GM23338 (cell line): ENCODE results near the gene UBE2D3. TPM values are rescaled to one million over a fixed set of nuclear protein-coding genes. Genes with fewer than 3 reads are reported as not detected.

Source experiments
- ETS1 ChIP-seq: IDR thresholded peaks from 2 replicates; pipeline ENCODE4 v1.6.1; 2016; ENCODE audit warnings: antibody characterized with exemption
- EZH2phosphoT487 ChIP-seq: fragments of 200-600 bp; sonication (generic); IDR thresholded peaks from one replicate; pipeline ENCODE4 v1.8.1; 2018; ENCODE audit warnings: antibody characterized with exemption; ENCODE audit not compliant: unreplicated experiment
- JUNB ChIP-seq: IDR thresholded peaks from one replicate; pipeline ENCODE4 v1.6.1; 2016; ENCODE audit warnings: antibody characterized with exemption; ENCODE audit not compliant: unreplicated experiment
- NANOG ChIP-seq: IDR thresholded peaks from 2 replicates; pipeline ENCODE4 v1.6.1; 2016; ENCODE audit warnings: antibody characterized with exemption, borderline replicate concordance
- REST ChIP-seq: IDR thresholded peaks from one replicate; pipeline ENCODE4 v1.6.1; 2018; ENCODE audit warnings: antibody characterized with exemption; ENCODE audit not compliant: unreplicated experiment
- STAT1 ChIP-seq: IDR thresholded peaks from one replicate; pipeline ENCODE4 v1.6.1; 2016; ENCODE audit warnings: antibody characterized with exemption; ENCODE audit not compliant: unreplicated experiment
- ZNF114 ChIP-seq: fragments of 250-450 bp; sonication (Bioruptor Pico); IDR thresholded peaks from 2 replicates; pipeline ENCODE4 v1.5.0; 2020; ENCODE audit warnings: mild to moderate bottlenecking, moderate library complexity
- ZNF331 ChIP-seq: fragments of 250-450 bp; sonication (Bioruptor Pico); IDR thresholded peaks from 2 replicates; pipeline ENCODE4 v1.5.0; 2020; ENCODE audit warnings: low read depth, mild to moderate bottlenecking, moderate library complexity
- ZNF462 ChIP-seq: fragments of 250-450 bp; sonication (Bioruptor Pico); IDR thresholded peaks from 2 replicates; pipeline ENCODE4 v1.5.0; 2020; ENCODE audit warnings: mild to moderate bottlenecking, moderate library complexity
- polyA plus RNA-seq: library from polyadenylated mRNA; unstranded; fragments of >200 nt; fragmentation: Nextera tagmentation; extraction: Ambion mirVana; gene quantifications from 2 replicates; pipeline ENCODE4 v1.2.1, GENCODE V29; 2016
- total RNA-seq: library from RNA; depleted of rRNA; stranded (reverse); fragments of >200 nt; shearing (Covaris generic); gene quantifications from 2 replicates; pipeline ENCODE4 v1.2.3, GENCODE V29; 2014

UBE2D3 gene
- total and polyA plus RNA-seq, 2 experiments from 2014 or later = 250 to 498 TPM

DNA sequence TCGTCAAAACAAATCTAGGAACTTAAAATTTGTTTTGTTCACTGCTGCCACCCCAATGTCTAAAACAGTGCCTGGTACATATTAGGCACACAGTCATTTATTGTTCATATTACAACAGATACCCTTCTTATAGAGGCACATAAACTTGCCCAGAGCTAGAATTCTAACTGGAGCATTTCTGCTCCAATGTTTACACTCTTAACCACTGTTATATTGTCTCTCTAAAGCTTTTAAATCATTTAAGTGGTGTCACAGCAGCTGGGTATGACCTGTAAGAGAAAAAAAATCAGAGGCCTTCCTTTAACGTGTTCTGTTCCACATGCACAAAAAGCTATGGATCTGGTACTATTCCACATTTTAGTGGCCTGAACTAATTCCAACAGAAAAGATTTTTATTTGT, 3.0 kb downstream of the UBE2D3 start (continued):
- TF ChIP-seq ZNF462 (CRISPR knock-in tag) (no peak), ETS1 (no peak), ZNF114 (no peak), NANOG (no peak), STAT1 (no peak), ZNF331 (CRISPR knock-in tag) (no peak), JUNB (no peak), EZH2phosphoT487 (no peak), REST (no peak)
